ENCODE measurements around the gene CDC42SE2.
"Not testable (repeated sequence)": the region's sequence is repeated elsewhere in the genome, so short reads cannot be mapped to it uniquely, and the experiment has no call there.

Gene CDC42SE2

GRCh38 chr5:131328536-131329285, 64.9 kb downstream of the CDC42SE2 start:
- Histone ChIP-seq H3K9ac (ENCODE audit: low read length) (no peak overlapping the region), H4K20me1 (ENCODE audit: low read depth, low read length) (0 out of 2 replicates have a peak, but pooled peaks cover 13% of the 10 kb centered on the region), H3F3A (ENCODE audit: insufficient read depth) (peaks cover 14% of the 10 kb centered on the region; the same call in 1 of the 2 replicates), H3K27ac (ENCODE audit: low read depth, low read length) (no peak overlapping the region), H3K9me3 (ENCODE audit: insufficient read depth, low read length) (no peaks in the 10 kb centered on the region), H3K4me3 (ENCODE audit: insufficient read depth, low read length, poor library complexity, severe bottlenecking) (no peak overlapping the region), H2AFZ (ENCODE audit: low read depth, low read length, severe bottlenecking) (no peak overlapping the region), H3K79me2 (ENCODE audit: insufficient read depth, low read length) (peaks cover 82% of the 10 kb centered on the region), H3K36me3 (ENCODE audit: low read length) (peaks cover 28% of the 10 kb centered on the region), H3K9me2 (replicated peaks; ENCODE audit: insufficient read depth, low read length) (no peaks in the 10 kb centered on the region), H3K27me3 (ENCODE audit: low read length) (no peaks in the 10 kb centered on the region), H3K4me2 (ENCODE audit: low read depth, low read length, poor library complexity, severe bottlenecking) (no peak overlapping the region)
- TF ChIP-seq CTCF (IDR thresholded peaks at IDR 0.05; ENCODE audit: insufficient read depth, low read length, poor library complexity, severe bottlenecking): no peak
- no peak for TF ChIP-seq EZH2phosphoT487 (conservative IDR thresholded peaks at IDR 0.05; ENCODE audit: low read length)

DNA sequence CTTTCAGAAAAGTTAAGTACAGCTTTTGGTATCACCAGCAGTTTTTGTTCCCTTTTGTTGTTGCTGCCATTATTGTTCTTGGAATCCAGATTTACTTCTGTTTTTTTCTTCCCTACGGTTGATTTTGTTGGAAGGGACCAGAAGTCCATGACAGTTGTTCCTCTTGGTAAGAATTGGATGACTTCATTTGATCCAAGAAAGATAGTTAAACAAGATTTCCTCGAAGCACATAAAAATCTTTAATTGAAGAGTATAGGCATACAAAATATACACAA, 65.4 kb downstream of the CDC42SE2 start:
- Histone ChIP-seq H3K27ac (ENCODE audit: low read depth, low read length) (no peak overlapping the region), H3K27me3 (ENCODE audit: low read length) (no peaks in the 10 kb centered on the region), H4K20me1 (ENCODE audit: low read depth, low read length) (0 out of 2 replicates have a peak, but pooled peaks cover 9% of the 10 kb centered on the region), H3K4me3 (ENCODE audit: insufficient read depth, low read length, poor library complexity, severe bottlenecking) (no peak overlapping the region), H3K79me2 (ENCODE audit: insufficient read depth, low read length) (peaks cover 78% of the 10 kb centered on the region), H3F3A (ENCODE audit: insufficient read depth) (peaks cover 14% of the 10 kb centered on the region; the same call in 1 of the 2 replicates), H3K9me2 (replicated peaks; ENCODE audit: insufficient read depth, low read length) (no peaks in the 10 kb centered on the region), H3K36me3 (ENCODE audit: low read length) (peaks cover 26% of the 10 kb centered on the region), H2AFZ (ENCODE audit: low read depth, low read length, severe bottlenecking) (no peak overlapping the region), H3K4me2 (ENCODE audit: low read depth, low read length, poor library complexity, severe bottlenecking) (no peak overlapping the region), H3K9me3 (ENCODE audit: insufficient read depth, low read length) (no peaks in the 10 kb centered on the region), H3K9ac (ENCODE audit: low read length) (no peak overlapping the region)
- no peak for TF ChIP-seq EZH2phosphoT487 (conservative IDR thresholded peaks at IDR 0.05; ENCODE audit: low read length)
- no peak for TF ChIP-seq CTCF (IDR thresholded peaks at IDR 0.05; ENCODE audit: insufficient read depth, low read length, poor library complexity, severe bottlenecking)

DNA sequence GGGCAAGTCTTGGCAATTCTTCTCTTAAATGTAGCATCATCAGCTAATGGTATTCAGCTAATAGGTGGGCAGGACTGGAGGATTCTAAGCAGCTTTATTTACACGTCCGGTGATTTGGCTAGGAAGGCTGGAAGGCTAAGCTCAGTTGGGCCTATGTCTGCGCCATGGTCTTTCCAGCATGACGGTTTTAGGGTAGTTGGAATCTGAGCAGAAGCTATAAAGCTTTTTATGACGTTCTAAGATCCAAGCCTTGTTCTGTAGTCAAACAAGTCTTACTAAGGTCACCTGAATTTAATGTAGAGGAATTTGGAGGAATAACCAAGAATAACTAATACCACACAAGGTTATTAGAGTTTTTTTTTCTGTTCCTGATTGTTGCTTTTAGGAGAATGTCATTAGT, 66.2 kb downstream of the CDC42SE2 start:
- no peak overlapping the region for H3K4me3 ChIP-seq (ENCODE audit: insufficient read depth, low read length, poor library complexity, severe bottlenecking)
- peaks cover 72% of the 10 kb centered on the region for H3K79me2 ChIP-seq (ENCODE audit: insufficient read depth, low read length)
- H3K9me2 ChIP-seq (replicated peaks; ENCODE audit: insufficient read depth, low read length): no peaks in the 10 kb centered on the region
- 0 out of 2 replicates have a peak, but pooled peaks cover 3% of the 10 kb centered on the region for H4K20me1 ChIP-seq (ENCODE audit: low read depth, low read length)
- TF ChIP-seq EZH2phosphoT487 (conservative IDR thresholded peaks at IDR 0.05; ENCODE audit: low read length) (no peak), CTCF (IDR thresholded peaks at IDR 0.05; ENCODE audit: insufficient read depth, low read length, poor library complexity, severe bottlenecking) (no peak)
- H3K27me3 ChIP-seq (ENCODE audit: low read length): no peaks in the 10 kb centered on the region
- no peaks in the 10 kb centered on the region for H3K9me3 ChIP-seq (ENCODE audit: insufficient read depth, low read length)
- H3F3A ChIP-seq (ENCODE audit: insufficient read depth): peaks cover 7% of the 10 kb centered on the region; the same call in 1 of the 2 replicates
- no peak overlapping the region for H2AFZ ChIP-seq (ENCODE audit: low read depth, low read length, severe bottlenecking)
- peaks cover 26% of the 10 kb centered on the region for H3K36me3 ChIP-seq (ENCODE audit: low read length)
- no peak overlapping the region for H3K27ac ChIP-seq (ENCODE audit: low read depth, low read length)
- no peak overlapping the region for H3K9ac ChIP-seq (ENCODE audit: low read length)
- no peak overlapping the region for H3K4me2 ChIP-seq (ENCODE audit: low read depth, low read length, poor library complexity, severe bottlenecking)

GRCh38 chr5:131335756-131336155, 71.9 kb downstream of the CDC42SE2 start:
- not testable (repeated sequence) for H3K4me3 ChIP-seq (ENCODE audit: insufficient read depth, low read length, poor library complexity, severe bottlenecking); H3K4me2 ChIP-seq (ENCODE audit: low read depth, low read length, poor library complexity, severe bottlenecking); H3K27me3 ChIP-seq (ENCODE audit: low read length); H4K20me1 ChIP-seq (ENCODE audit: low read depth, low read length); H3F3A ChIP-seq (ENCODE audit: insufficient read depth); H3K9me3 ChIP-seq (ENCODE audit: insufficient read depth, low read length); H2AFZ ChIP-seq (ENCODE audit: low read depth, low read length, severe bottlenecking); H3K27ac ChIP-seq (ENCODE audit: low read depth, low read length); H3K36me3 ChIP-seq (ENCODE audit: low read length); H3K9ac ChIP-seq (ENCODE audit: low read length); H3K9me2 ChIP-seq (replicated peaks; ENCODE audit: insufficient read depth, low read length)
- H3K79me2 ChIP-seq (ENCODE audit: insufficient read depth, low read length): peaks cover 58% of the 10 kb centered on the region

GRCh38 chr5:131336801-131337200, 72.9 kb downstream of the CDC42SE2 start:
- peaks cover 58% of the 10 kb centered on the region for H3K79me2 ChIP-seq (ENCODE audit: insufficient read depth, low read length)
- H3K27me3 ChIP-seq (ENCODE audit: low read length); H3K27ac ChIP-seq (ENCODE audit: low read depth, low read length); H2AFZ ChIP-seq (ENCODE audit: low read depth, low read length, severe bottlenecking); H3K9ac ChIP-seq (ENCODE audit: low read length); H3K4me2 ChIP-seq (ENCODE audit: low read depth, low read length, poor library complexity, severe bottlenecking); H3K36me3 ChIP-seq (ENCODE audit: low read length); H3F3A ChIP-seq (ENCODE audit: insufficient read depth); H3K9me3 ChIP-seq (ENCODE audit: insufficient read depth, low read length); H3K4me3 ChIP-seq (ENCODE audit: insufficient read depth, low read length, poor library complexity, severe bottlenecking); H3K9me2 ChIP-seq (replicated peaks; ENCODE audit: insufficient read depth, low read length); H4K20me1 ChIP-seq (ENCODE audit: low read depth, low read length): not testable (repeated sequence)
